Fibroblast of skin of left quadriceps (primary cell): ENCODE measurements around the gene MRPS7.
A peak's percentile ranks its signal among the peaks of the same experiment; 100 is the strongest.
"Not testable (repeated sequence)": the region's sequence is repeated elsewhere in the genome, so short reads cannot be mapped to it uniquely, and the experiment has no call there.

Source experiments
- DNase-seq, 2 experiments: peaks; one replicate each; pipeline ENCODE4 v3.0.0-alpha.2; 2013; ENCODE audit warnings: low read depth in 2 of 2

The MRPS7 gene

GRCh38 chr17:75271233-75271954 is 9.7 kb downstream of the MRPS7 start:
- no peak for DNase-seq

DNA sequence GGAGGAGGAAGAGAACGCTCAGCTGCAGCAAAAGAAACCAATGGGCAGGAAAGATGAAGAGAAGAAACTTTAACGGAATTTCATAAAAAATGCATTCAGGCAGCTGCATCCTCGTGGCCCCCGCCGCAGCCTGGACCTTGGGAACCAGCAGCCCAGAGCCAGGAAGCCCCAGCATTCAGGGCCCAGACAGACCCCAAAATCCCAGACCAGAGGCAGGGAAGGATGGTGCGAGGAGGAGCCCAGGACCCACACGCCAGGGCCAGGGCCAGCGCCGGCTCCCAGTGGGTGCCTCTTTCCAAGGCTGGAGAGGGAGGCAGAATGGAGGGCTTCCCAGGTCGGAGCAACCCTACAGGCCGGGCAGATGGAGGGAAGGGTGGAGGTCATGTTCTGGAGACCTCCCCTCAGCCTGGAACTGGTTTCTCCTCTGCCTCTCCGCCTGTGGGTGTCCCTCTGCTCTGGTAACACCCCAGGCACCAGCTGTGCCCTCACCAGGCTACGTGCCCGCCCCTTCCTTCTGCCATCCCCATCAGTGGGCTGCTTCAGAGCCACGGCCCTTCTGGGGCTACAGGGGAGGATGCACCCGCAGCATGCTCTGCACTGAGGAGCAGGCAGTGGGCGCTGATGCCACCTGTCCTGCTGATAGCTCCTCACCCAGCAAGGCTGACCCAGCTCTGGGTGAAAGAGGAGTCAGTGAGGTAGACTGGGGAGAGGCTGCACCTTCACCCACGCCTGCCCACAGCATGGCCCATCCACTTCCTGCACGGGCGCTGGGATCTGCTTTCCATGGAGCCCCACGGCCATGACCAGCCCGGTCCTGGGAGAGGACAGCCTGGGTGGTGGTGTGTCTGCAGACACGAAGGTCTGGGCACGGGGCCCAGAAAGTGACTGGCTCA is 10.5 kb downstream of the MRPS7 start:
- no peak for DNase-seq

- DNase-seq = no peak
Measured at GRCh38 chr17:75272848-75273184, 11.1 kb downstream of the MRPS7 start.

GRCh38 chr17:75273977-75274708 is 12.5 kb downstream of the MRPS7 start:
- DNase-seq = no peak

DNA sequence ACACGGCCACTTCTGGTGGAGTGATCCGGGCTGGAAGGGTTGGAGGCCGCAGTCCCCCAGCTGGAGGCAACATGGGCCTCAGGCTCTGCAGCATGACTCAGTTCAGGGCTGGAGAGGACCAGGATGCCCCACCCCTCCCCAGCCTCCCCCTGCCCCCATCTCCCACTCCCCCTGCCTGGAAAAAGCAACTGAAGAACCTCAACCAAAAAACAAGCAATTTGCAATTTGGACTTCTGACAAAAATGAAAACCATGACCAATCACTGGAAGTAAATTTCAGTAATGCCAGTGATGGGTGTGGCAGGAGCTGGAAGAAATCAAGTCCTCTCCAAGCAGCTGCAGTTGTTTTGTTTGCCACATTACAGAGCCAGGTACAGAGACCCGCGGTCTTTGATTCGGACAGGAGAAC is 16.0 kb downstream of the MRPS7 start:
- no peak for DNase-seq

DNA sequence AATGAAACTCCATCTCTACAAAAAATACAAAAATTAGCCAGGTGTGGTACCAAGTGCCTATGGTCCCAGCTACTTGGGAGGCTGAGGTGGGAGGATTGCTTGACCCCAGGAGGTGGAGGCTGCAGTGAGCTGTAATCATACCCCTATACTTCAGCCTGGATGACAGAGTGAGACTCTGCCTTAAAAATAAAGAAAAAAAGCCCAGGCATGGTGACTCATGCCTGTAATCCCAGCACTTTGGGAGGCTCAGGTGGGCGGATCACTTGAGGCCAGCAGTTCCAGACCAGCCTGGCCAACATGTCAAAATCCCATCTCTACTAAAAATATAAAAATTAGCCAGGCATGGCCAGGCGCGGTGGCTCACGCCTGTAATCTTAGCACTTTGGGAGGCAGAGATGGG is 18.5 kb downstream of the MRPS7 start:
- DNase-seq = not testable (repeated sequence)

DNA sequence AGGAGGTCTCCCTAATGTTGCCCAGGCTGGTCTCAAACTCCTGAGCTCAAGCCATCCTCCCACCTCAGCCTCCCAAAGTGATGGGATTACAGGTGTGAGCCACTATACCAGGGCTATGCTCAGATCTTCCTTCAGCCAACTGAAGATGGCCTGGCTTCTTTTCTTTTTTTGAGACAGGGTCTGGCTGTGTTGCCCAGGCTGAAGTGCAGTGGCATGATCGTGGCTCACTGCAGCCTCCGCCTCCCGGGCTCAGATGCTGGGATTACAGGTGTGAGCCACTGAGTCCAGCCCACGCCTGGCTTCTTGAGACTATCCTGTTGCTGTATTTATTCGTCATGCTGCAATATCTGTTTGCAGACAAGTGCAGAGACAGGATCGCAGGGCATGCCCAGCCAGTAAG is 23.4 kb downstream of the MRPS7 start:
- no peak for DNase-seq

DNA sequence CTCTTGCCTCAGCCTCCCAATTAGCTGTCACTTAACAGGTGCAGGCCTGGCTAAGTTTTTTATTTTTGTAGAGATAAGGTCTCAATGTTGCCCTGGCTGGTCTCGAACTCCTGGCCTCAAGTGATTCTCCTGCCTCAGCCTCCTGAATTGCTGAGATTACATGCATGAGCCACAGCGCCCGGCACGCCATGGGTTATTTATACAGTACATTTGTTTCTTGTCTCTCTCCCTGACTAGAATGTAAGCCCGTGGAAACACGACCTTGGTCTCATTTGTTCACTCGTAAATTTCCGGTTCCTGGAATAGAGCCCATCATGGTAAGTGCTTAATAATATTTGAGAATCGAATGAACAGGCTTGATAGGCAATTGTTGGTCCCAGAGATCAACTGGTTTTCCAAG is 25.5 kb downstream of the MRPS7 start:
- no peak for DNase-seq

- no peak for DNase-seq
Measured at GRCh38 chr17:75288359-75288758, 26.7 kb downstream of the MRPS7 start.

- DNase-seq = no peak
Measured at GRCh38 chr17:75288770-75289114, 27.1 kb downstream of the MRPS7 start.

- DNase-seq = peak; percentile 95
Measured at GRCh38 chr17:75289115-75289831, 27.6 kb downstream of the MRPS7 start, which contains the start of gene SLC25A19. Gene SLC25A19, minus strand, starts transcription at chr17:75289433. Its CDS starts 2,669 bp downstream, at chr17:75286764.

DNA sequence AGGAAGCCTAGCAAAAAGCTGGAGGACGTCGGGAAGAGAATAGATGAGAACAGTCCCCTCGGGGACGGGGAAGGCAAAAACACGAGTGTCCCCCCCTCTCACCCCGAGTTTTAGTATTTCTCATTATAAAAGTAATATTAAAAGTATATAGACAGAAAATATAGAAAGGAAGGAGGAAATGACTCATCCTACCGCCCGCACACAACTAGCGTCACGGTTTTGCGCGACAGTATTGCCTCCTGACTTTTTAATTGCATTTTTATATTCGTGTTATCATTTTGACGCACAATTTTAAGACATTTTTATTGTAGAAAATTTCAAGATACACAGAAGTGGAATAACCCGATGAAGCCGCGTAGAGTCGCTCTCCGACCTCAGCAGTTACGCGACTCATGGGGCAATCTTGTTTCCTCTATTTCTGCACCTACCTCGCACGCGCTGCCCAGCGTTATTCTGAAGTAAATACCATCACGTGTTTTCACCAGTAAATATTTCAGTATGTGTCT is 28.2 kb downstream of the MRPS7 start:
- no peak for DNase-seq

- not testable (repeated sequence) for DNase-seq
Measured at GRCh38 chr17:75292810-75293448, 31.2 kb downstream of the MRPS7 start.

- DNase-seq = no peak
Measured at GRCh38 chr17:75295201-75296158, 33.8 kb downstream of the MRPS7 start.

DNA sequence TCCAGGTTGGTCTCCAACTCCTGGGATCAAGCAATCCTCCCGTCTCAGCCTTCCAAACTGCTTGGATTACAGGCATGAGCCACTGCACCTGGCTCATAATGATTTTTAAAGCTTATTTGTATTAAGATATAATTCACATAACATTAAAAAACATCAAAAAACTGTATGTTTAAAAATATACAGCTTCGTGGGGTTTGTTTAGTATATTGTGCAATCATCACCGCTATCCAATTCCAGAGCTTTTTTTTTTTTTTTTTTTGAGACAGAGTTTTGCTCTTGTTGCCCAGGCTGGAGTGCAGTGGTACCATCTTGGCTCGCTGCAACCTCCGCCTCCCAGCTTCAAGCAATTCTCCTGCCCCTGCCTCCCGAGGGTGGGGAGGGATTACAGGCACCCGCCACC is 38.6 kb downstream of the MRPS7 start:
- DNase-seq = no peak

DNA sequence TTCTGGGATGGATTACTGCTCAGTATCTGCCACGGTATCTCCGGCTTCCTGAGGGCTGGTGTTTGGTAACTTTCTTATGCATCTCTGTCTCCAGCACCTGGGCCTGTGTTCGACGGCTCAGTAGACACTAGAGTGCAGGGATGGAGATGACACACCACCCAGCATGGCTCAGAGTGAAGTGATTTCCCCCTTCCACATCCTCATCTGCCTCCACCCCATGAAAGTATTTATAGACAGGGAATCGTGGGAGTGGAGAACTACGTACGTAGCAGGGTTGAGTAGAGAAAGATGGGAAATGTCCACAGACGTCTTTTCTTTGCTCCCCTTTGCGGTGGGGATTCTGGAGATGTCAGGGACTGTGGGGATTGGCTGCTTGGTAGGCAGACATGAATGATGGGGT is 39.4 kb downstream of the MRPS7 start:
- no peak for DNase-seq

GRCh38 chr17:75301502-75302206 is 40.0 kb downstream of the MRPS7 start:
- no peak for DNase-seq

DNA sequence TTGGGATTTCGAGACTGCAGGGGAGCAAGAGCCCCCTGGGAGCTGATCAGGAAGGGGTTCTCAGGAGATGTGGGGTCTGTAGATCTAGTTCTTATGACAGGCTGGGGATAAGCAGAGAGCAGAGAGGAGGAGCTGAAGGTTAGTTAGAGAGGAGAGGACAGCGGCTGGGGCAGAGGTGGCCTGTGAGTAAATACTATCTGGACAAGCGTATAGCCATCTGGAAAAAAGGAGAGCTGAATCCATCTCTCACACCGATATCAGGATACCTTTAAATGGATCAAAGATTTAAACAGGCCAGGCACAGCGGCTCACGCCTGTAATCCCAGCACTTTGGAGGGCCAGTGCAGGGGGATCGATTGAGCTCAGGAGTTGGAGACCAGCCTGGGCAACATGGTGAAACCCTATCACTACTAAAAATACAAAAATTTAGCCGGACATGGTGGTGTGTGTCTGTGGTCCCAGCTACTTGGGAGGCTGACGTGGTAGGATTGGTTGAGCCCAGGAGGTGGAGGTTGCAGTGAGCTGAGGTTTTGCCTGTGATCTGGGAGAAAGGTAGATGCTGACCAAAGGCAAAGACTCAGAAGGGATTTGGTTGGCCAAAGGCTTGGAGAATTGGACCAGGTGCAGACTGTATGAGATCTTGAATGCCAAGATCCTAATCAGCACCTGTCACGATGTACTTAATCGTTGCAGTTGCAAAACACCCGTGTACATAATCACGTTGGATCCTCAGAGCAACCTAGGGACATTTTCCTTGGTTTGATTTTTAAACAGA is 46.5 kb downstream of the MRPS7 start:
- DNase-seq = no peak
